Measurements from ENCODE around the gene CTRB1. TPM values are rescaled to one million over a fixed set of nuclear protein-coding genes. Genes with fewer than 3 reads are reported as not detected.

Gene CTRB1
- total and polyA plus RNA-seq, 2 of the 13 experiments (the other 11 are each of a cell fraction or from before 2014, with no cell fraction given): not detected

- TF ChIP-seq ZNF710 (CRISPR knock-in tag; IDR thresholded peaks at IDR 0.05; ENCODE audit: borderline replicate concordance) (peak; percentile 85), POGK (CRISPR knock-in tag; conservative IDR thresholded peaks at IDR 0.05) (peak; percentile 59; the same call in 1 of the 2 replicates), ZNF225 (CRISPR knock-in tag; IDR thresholded peaks at IDR 0.05) (peak; percentile 49; the same call in 1 of the 2 replicates), ZNF343 (CRISPR knock-in tag; IDR thresholded peaks at IDR 0.05) (no peak), ZNF367 (CRISPR knock-in tag; IDR thresholded peaks at IDR 0.05; ENCODE audit: borderline replicate concordance) (peak; percentile 19; the same call in 1 of the 2 replicates), BHLHE40 (IDR thresholded peaks at IDR 0.05; ENCODE audit: low read length) (peak; percentile 86), ZNF230 (CRISPR knock-in tag; IDR thresholded peaks at IDR 0.05) (no peak), NR2C2 (CRISPR knock-in tag; IDR thresholded peaks at IDR 0.05; ENCODE audit: borderline replicate concordance) (peak; percentile 78; the same call in 1 of the 2 replicates), AHR (CRISPR knock-in tag; IDR thresholded peaks at IDR 0.05) (peak; percentile 47), ZMYM4 (CRISPR knock-in tag; IDR thresholded peaks at IDR 0.05) (peak; percentile 77; the same call in 1 of the 2 replicates), ZNF282 (IDR thresholded peaks at IDR 0.05; ENCODE audit: partially characterized antibody) (no peak), ZBTB1 (CRISPR knock-in tag; IDR thresholded peaks at IDR 0.05; ENCODE audit: borderline replicate concordance) (0 out of 2 replicates have a peak, but pooled peaks have one; percentile 18), ZNF143 (CRISPR knock-in tag; IDR thresholded peaks at IDR 0.05) (peak; percentile 43; the same call in 1 of the 2 replicates), ZNF644 (CRISPR knock-in tag; IDR thresholded peaks at IDR 0.05; ENCODE audit: low read depth) (peak; percentile 93), GATA4 (IDR thresholded peaks at IDR 0.05; ENCODE audit: borderline replicate concordance, low read depth) (no peak)
- TF ChIP-seq, protein P1, sequence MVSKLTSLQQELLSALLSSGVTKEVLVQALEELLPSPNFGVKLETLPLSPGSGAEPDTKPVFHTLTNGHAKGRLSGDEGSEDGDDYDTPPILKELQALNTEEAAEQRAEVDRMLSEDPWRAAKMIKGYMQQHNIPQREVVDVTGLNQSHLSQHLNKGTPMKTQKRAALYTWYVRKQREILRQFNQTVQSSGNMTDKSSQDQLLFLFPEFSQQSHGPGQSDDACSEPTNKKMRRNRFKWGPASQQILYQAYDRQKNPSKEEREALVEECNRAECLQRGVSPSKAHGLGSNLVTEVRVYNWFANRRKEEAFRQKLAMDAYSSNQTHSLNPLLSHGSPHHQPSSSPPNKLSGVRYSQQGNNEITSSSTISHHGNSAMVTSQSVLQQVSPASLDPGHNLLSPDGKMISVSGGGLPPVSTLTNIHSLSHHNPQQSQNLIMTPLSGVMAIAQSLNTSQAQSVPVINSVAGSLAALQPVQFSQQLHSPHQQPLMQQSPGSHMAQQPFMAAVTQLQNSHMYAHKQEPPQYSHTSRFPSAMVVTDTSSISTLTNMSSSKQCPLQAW (CRISPR knock-in tag; IDR thresholded peaks at IDR 0.05): peak; percentile 86; the same call in 1 of the 2 replicates
- TF ChIP-seq, protein P2, sequence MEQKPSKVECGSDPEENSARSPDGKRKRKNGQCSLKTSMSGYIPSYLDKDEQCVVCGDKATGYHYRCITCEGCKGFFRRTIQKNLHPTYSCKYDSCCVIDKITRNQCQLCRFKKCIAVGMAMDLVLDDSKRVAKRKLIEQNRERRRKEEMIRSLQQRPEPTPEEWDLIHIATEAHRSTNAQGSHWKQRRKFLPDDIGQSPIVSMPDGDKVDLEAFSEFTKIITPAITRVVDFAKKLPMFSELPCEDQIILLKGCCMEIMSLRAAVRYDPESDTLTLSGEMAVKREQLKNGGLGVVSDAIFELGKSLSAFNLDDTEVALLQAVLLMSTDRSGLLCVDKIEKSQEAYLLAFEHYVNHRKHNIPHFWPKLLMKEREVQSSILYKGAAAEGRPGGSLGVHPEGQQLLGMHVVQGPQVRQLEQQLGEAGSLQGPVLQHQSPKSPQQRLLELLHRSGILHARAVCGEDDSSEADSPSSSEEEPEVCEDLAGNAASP (CRISPR knock-in tag; IDR thresholded peaks at IDR 0.05; ENCODE audit: borderline replicate concordance): peak; percentile 87; the same call in 1 of the 2 replicates
These were observed 43.5 kb downstream of the CTRB1 start (continued) for GRCh38 chr16:75262104-75262799.
